Ectodermal cell (in vitro differentiated cells): ENCODE measurements around the gene GINS1.

Experiments used
- H3K27ac ChIP-seq: 2 replicates; pipeline ENCODE4 v1.7.0; 2013; ENCODE audit warnings: mild to moderate bottlenecking, low read depth, low read length; ENCODE audit not compliant: insufficient read depth, poor library complexity, severe bottlenecking
- H3K27me3 ChIP-seq: 2 replicates; pipeline ENCODE4 v1.7.0; 2013; ENCODE audit warnings: mild to moderate bottlenecking, low read length; ENCODE audit not compliant: insufficient read depth, control insufficient read depth, poor library complexity, severe bottlenecking
- H3K36me3 ChIP-seq: one replicate; pipeline ENCODE4 v1.7.0; 2013; ENCODE audit warnings: low read length; ENCODE audit not compliant: control insufficient read depth, insufficient read depth
- H3K4me1 ChIP-seq: one replicate; pipeline ENCODE4 v1.7.0; 2013; ENCODE audit warnings: low read length; ENCODE audit not compliant: control insufficient read depth, insufficient read depth
- H3K4me3 ChIP-seq: 2 replicates; pipeline ENCODE4 v1.7.0; 2013; ENCODE audit warnings: low read depth, low read length, control low read depth; ENCODE audit not compliant: insufficient read depth
- H3K9me3 ChIP-seq: 2 replicates; pipeline ENCODE4 v1.7.0; 2013; ENCODE audit warnings: mild to moderate bottlenecking, low read length, moderate library complexity; ENCODE audit not compliant: control insufficient read depth
- WGBS, 2 experiments: methylation state at CpG; one replicate each; pipeline ENCODE4 v1.1.7; 2013; ENCODE audit warnings: missing lambda C conversion rate in 2 of 2; 5-methylcytosine and 5-hydroxymethylcytosine counted together

The GINS1 gene

GRCh38 chr20:25453035-25453810 lies 45.8 kb downstream of the GINS1 start:
- no peaks in the 10 kb centered on the region for H3K27me3 ChIP-seq
- H3K27ac ChIP-seq: no peak overlapping the region
- no peak overlapping the region for H3K4me3 ChIP-seq
- H3K9me3 ChIP-seq: no peaks in the 10 kb centered on the region
- WGBS, 2 experiments: 91% methylated on average over 25 of the region's 25 CpGs
- H3K36me3 ChIP-seq: peaks cover 15% of the 10 kb centered on the region
- H3K4me1 ChIP-seq: no peaks in the 10 kb centered on the region

GRCh38 chr20:25454153-25454900 lies 46.9 kb downstream of the GINS1 start:
- Histone ChIP-seq H3K4me1 (no peaks in the 10 kb centered on the region), H3K4me3 (no peak overlapping the region), H3K27ac (no peak overlapping the region), H3K36me3 (peaks cover 14% of the 10 kb centered on the region), H3K27me3 (no peaks in the 10 kb centered on the region), H3K9me3 (no peaks in the 10 kb centered on the region)
- 92% methylated on average over 15 of the region's 15 CpGs for WGBS, 2 experiments

GRCh38 chr20:25457886-25458680 lies 50.6 kb downstream of the GINS1 start:
- H3K36me3 ChIP-seq: peaks cover 10% of the 10 kb centered on the region
- 91 to 94% methylated on average over 22 of the region's 22 CpGs for WGBS, 2 experiments
- H3K9me3 ChIP-seq: no peaks in the 10 kb centered on the region
- H3K4me1 ChIP-seq: no peaks in the 10 kb centered on the region
- H3K4me3 ChIP-seq: no peak overlapping the region
- no peak overlapping the region for H3K27ac ChIP-seq
- H3K27me3 ChIP-seq: no peaks in the 10 kb centered on the region

- Histone ChIP-seq H3K9me3 (no peaks in the 10 kb centered on the region), H3K27ac (no peak overlapping the region), H3K36me3 (peaks cover 8% of the 10 kb centered on the region), H3K4me1 (no peaks in the 10 kb centered on the region), H3K4me3 (no peak overlapping the region), H3K27me3 (no peaks in the 10 kb centered on the region)
- 81 to 83% methylated on average over 20 of the region's 20 CpGs for WGBS, 2 experiments
Measured at GRCh38 chr20:25459111-25459830, 51.8 kb downstream of the GINS1 start.

GRCh38 chr20:25459916-25460535 lies 52.6 kb downstream of the GINS1 start:
- H3K9me3 ChIP-seq: no peaks in the 10 kb centered on the region
- peaks cover 4% of the 10 kb centered on the region for H3K36me3 ChIP-seq
- no peak overlapping the region for H3K27ac ChIP-seq
- H3K27me3 ChIP-seq: no peaks in the 10 kb centered on the region
- 85 to 89% methylated on average over 12 of the region's 12 CpGs for WGBS, 2 experiments
- no peaks in the 10 kb centered on the region for H3K4me1 ChIP-seq
- H3K4me3 ChIP-seq: no peak overlapping the region

GRCh38 chr20:25460566-25461280 lies 53.2 kb downstream of the GINS1 start:
- no peak overlapping the region for H3K4me3 ChIP-seq
- H3K27me3 ChIP-seq: no peaks in the 10 kb centered on the region
- H3K9me3 ChIP-seq: no peaks in the 10 kb centered on the region
- H3K36me3 ChIP-seq: no peaks in the 10 kb centered on the region
- no peak overlapping the region for H3K27ac ChIP-seq
- WGBS, 2 experiments: 91 to 93% methylated on average over 19 of the region's 19 CpGs
- no peaks in the 10 kb centered on the region for H3K4me1 ChIP-seq

- H3K27me3 ChIP-seq: no peaks in the 10 kb centered on the region
- no peaks in the 10 kb centered on the region for H3K36me3 ChIP-seq
- WGBS, 2 experiments: 84 to 85% methylated on average over 9 of the region's 9 CpGs
- H3K27ac ChIP-seq: no peak overlapping the region
- no peak overlapping the region for H3K4me3 ChIP-seq
- no peaks in the 10 kb centered on the region for H3K4me1 ChIP-seq
- H3K9me3 ChIP-seq: no peaks in the 10 kb centered on the region
Measured at GRCh38 chr20:25461281-25461650, 53.8 kb downstream of the GINS1 start.

GRCh38 chr20:25461786-25462545 lies 54.5 kb downstream of the GINS1 start:
- H3K9me3 ChIP-seq: no peaks in the 10 kb centered on the region
- H3K27me3 ChIP-seq: no peaks in the 10 kb centered on the region
- H3K4me1 ChIP-seq: no peaks in the 10 kb centered on the region
- WGBS, 2 experiments: 88 to 89% methylated on average over 18 of the region's 18 CpGs
- no peak overlapping the region for H3K4me3 ChIP-seq
- peaks cover 4% of the 10 kb centered on the region for H3K36me3 ChIP-seq
- H3K27ac ChIP-seq: no peak overlapping the region
